RWPE1 (cell line): Measurements from ENCODE around the gene DNAH12.
"Not testable (repeated sequence)": the region's sequence is repeated elsewhere in the genome, so short reads cannot be mapped to it uniquely, and the experiment has no call there.

Source experiments
- CTCF ChIA-PET: fragments of 350-600 bp; sonication (Branson Sonifier 250); formaldehyde crosslinking; extraction: SDS; loops from one replicate; lab custom pipeline; 2021; lab: Yijun Ruan, JAX
- POLR2A ChIA-PET: fragments of 400-600 bp; formaldehyde crosslinking; extraction: SDS; loops from one replicate; lab custom pipeline; 2020; ENCODE audit warnings: antibody characterized with exemption; ENCODE audit not compliant: low non-redundant PET; lab: Yijun Ruan, JAX
- DNase-seq: peaks from one replicate; pipeline ENCODE4 v3.0.0; 2012; ENCODE audit warnings: low spot score
- H3K27ac ChIP-seq: fragments of 450-650 bp; 2 replicates; pipeline ENCODE4 v1.5.1; 2017
- TF ChIP-seq, protein P1 (sequence below): fragments of 450-650 bp; conservative IDR thresholded peaks from 2 replicates; pipeline ENCODE4 v1.5.1; 2017; ENCODE audit warnings: low read depth, mild to moderate bottlenecking

DNAH12 gene

DNA sequence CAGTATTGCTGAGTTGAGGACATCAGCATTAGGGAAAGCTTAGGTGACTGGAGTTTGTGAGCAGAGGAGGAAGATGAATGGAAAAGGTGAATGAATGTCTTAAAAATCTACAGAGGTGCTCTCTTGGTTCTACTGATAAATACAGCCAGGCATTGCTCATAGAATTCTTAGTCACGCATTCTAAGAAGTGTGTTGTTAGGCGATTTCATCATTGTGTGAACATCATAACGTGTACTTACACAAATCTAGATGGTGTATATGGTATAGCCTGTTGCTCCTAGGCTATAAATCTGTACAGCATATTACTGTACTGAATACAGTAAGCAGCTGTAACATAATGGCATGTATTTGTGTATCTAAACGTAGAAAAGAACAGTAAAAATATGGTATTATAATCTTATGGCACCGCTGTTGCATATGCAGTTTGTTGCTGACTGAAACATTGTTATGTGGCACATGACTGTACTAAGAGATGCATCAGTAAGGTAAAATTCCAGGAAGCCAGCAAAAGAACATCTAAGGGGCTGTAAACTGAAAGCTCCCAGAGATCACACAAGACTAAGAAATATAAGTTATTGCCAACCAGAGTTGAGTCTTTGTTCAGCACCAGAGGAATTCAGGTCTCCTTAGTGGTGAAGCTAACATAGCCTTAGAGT is 208.7 kb downstream of the DNAH12 start:
- DNase-seq, result no peak
- POLR2A ChIA-PET, result no interaction called here
- H3K27ac ChIP-seq, result no peak overlapping the region
- TF ChIP-seq, protein P1, sequence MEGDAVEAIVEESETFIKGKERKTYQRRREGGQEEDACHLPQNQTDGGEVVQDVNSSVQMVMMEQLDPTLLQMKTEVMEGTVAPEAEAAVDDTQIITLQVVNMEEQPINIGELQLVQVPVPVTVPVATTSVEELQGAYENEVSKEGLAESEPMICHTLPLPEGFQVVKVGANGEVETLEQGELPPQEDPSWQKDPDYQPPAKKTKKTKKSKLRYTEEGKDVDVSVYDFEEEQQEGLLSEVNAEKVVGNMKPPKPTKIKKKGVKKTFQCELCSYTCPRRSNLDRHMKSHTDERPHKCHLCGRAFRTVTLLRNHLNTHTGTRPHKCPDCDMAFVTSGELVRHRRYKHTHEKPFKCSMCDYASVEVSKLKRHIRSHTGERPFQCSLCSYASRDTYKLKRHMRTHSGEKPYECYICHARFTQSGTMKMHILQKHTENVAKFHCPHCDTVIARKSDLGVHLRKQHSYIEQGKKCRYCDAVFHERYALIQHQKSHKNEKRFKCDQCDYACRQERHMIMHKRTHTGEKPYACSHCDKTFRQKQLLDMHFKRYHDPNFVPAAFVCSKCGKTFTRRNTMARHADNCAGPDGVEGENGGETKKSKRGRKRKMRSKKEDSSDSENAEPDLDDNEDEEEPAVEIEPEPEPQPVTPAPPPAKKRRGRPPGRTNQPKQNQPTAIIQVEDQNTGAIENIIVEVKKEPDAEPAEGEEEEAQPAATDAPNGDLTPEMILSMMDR, result no peak
- CTCF ChIA-PET, result no interaction called here

DNA sequence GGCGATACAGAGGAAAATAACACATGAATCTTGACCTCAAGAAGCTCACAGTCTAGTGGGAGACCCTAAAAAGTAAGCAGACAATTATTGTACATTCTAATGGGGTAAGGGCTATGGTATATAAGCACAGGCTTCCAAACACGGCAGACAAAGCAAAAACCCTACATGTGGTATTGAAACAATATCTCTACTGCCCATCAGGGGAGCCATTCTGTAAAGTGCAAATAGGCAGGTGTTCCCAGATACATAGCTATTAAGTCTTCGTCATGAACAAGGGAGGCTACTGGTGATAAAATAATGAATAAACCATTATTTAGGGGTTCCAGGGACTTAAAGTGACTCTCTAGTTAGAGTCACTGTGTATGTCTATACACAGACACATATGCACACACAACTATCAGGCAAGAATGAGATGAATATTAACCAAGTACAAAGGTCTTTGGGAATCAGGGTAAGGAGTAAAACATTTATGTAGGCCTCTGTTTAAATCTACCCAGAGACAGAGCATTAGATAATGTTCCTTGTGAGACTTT is 213.0 kb downstream of the DNAH12 start:
- no peak for DNase-seq
- H3K27ac ChIP-seq, result no peak overlapping the region
- ChIA-PET POLR2A (no interaction called here), CTCF (no interaction called here)
- TF ChIP-seq, protein P1, result no peak

DNA sequence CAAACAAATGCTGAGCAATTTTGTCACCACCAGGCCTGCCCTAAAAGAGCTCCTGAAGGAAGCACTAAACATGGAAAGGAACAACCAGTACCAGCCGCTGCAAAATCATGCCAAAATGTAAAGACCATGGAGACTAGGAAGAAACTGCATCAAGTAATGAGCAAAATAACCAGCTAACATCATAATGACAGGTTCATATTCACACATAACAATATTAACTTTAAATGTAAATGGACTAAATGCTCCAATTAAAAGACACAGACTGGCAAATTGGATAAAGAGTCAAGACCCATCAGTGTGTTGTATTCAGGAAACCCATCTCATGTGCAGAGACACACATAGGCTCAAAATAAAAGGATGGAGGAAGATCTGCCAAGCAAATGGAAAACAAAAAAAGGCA is 217.6 kb downstream of the DNAH12 start:
- CTCF ChIA-PET, POLR2A ChIA-PET, DNase-seq, H3K27ac ChIP-seq: not testable (repeated sequence)

DNA sequence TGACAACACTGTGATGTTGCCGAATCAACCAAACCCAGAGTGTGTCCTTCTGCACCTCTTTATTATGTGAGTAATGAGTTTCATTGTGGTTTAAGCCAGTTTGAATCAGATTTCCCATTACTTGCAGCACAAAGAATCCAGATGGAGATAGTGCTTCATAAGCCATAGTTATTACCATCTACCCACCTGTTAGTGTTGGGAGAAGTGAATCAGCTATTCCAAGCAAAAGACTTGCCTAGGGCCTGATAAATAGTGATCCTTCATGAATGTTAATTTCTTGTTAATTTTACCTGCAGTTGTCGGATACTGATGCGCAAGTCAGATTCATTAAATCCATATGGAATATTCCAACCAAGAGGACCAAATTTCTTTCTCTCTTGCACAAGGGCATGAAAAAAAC is 229.9 kb downstream of the DNAH12 start:
- H3K27ac ChIP-seq, result no peak overlapping the region
- TF ChIP-seq, protein P1, result no peak
- CTCF ChIA-PET, result no interaction called here
- POLR2A ChIA-PET, result no interaction called here
- DNase-seq, result no peak

DNA sequence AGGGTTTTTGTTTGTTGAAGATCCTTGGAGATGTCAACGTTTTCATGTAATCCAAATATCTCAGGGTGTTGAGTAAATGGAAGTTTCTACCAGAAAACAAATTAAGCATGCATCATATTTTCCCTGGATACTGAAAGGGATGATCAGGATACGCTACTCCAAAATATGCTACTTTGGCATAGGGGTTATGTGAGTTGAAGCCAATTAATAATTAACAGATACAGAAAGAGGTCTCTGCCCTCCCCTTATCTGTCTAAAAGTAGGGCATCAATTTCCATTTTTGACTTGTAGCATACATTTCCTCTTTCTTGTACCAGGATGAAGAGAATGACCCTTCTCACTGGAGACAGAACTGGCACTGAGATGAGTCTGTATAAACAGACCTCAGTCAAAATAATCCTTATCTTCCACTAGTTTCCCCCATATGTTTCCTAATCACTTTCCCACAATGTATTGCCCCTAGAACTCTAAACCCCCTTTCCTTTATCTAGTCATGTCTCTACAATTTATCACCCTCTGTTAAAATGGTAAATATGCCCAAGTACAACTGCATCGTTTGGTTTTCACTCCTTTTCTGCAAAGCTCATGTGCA is 234.3 kb downstream of the DNAH12 start:
- no peak overlapping the region for H3K27ac ChIP-seq
- ChIA-PET POLR2A (no interaction called here), CTCF (no interaction called here)
- no peak for DNase-seq
- TF ChIP-seq, protein P1, result no peak

DNA sequence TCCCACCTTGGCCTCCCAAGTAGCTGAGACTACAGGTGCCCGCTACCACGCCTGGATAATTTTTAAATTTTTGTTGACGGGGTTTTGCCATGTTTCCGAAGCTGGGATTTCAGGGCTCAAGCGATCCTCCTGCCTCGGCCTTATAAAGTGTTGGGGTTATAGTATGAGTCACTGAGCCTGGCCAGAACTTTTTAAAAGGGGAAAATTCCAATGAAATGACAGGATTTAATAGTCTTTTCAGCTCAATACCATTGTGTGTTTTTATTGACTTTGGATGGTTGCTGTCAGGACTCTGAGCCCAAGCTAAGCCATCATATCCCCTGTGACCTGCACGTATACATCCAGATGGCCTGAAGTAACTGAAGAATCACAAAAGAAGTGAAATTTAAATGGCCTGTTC is 240.6 kb downstream of the DNAH12 start:
- CTCF ChIA-PET, H3K27ac ChIP-seq, POLR2A ChIA-PET: not testable (repeated sequence)
- peak; percentile 16 for DNase-seq

DNA sequence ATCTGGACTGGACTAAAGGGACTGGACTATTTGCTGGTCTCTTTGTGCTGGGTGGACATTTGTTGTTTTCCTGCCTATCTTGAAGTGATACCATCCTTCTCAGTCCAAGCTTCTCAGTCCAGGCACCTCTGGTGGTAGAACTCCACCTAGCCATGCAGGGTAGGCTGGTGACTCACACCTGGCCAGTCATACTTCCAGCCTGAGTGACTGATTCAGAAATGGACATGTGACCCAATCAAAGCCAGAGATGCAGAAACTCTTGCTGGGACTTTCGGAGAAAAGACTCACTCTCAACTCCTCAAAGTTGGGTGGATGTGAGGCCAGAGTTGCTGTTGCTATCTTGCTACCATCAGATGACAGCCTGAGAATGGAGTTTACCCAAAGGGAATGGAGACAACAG is 246.1 kb downstream of the DNAH12 start:
- ChIA-PET POLR2A (no interaction called here), CTCF (no interaction called here)
- peak; percentile 65 for DNase-seq
- no peak overlapping the region for H3K27ac ChIP-seq
- TF ChIP-seq, protein P1, result no peak
